Measurements from ENCODE around the gene SORCS2. TPM values are rescaled to one million over a fixed set of nuclear protein-coding genes. Genes with fewer than 3 reads are reported as not detected.

Gene SORCS2
- total RNA-seq, 4 donors from 2014 or later: 2.0 to 7.4 (median 3.6) TPM

- peaks cover 0 to 67% (median 10%) of the 10 kb centered on the region in 3 donors for H3K4me1 ChIP-seq
- no peaks in the 10 kb centered on the region for H3K36me3 ChIP-seq
- H3K27ac ChIP-seq: no peak overlapping the region
- no peak for ATAC-seq
- 100% methylated on average over 3 of the region's 11 CpGs; no CpG with 5 or more reads in 1 of the 2 donors for WGBS, 2 donors (ENCODE audit: low coverage in 1 of 2)
- H3K9me3 ChIP-seq: no peaks in the 10 kb centered on the region
- TF ChIP-seq POLR2AphosphoS5 (IDR thresholded peaks at IDR 0.05) (no peak), POLR2A (IDR thresholded peaks at IDR 0.05) (no peak)
- H3K4me3 ChIP-seq: no peak overlapping the region
- no peaks in the 10 kb centered on the region for H3K27me3 ChIP-seq
Measured at GRCh38 chr4:7331682-7332000, 139.3 kb downstream of the SORCS2 start.

- ATAC-seq: no peak
- 70 to 100% methylated on average over 1 to 3 of the region's 15 CpGs for WGBS, 2 donors (ENCODE audit: low coverage in 1 of 2)
- Histone ChIP-seq H3K4me3 (no peak overlapping the region), H3K27ac (no peak overlapping the region), H3K9me3 (no peaks in the 10 kb centered on the region), H3K27me3 (no peaks in the 10 kb centered on the region), H3K36me3 (no peaks in the 10 kb centered on the region), H3K4me1 (peaks cover 0 to 59% (median 10%) of the 10 kb centered on the region in 3 donors)
- TF ChIP-seq EP300 (IDR thresholded peaks at IDR 0.05) (no peak), POLR2AphosphoS5 (IDR thresholded peaks at IDR 0.05) (no peak)
Measured at GRCh38 chr4:7332216-7333023, 140.1 kb downstream of the SORCS2 start.

GRCh38 chr4:7333024-7333780, 140.9 kb downstream of the SORCS2 start:
- 77 to 88% methylated on average over 3 to 4 of the region's 16 CpGs for WGBS, 2 donors (ENCODE audit: low coverage in 1 of 2)
- no peak for TF ChIP-seq EP300 (IDR thresholded peaks at IDR 0.05)
- no peak for TF ChIP-seq CTCF (IDR thresholded peaks at IDR 0.05)
- TF ChIP-seq POLR2A (IDR thresholded peaks at IDR 0.05): no peak
- no peak for TF ChIP-seq POLR2AphosphoS5 (IDR thresholded peaks at IDR 0.05)

GRCh38 chr4:7333801-7334421, 141.6 kb downstream of the SORCS2 start:
- H3K4me1 ChIP-seq: peaks cover 0 to 47% (median 8%) of the 10 kb centered on the region in 3 donors
- TF ChIP-seq CTCF (IDR thresholded peaks at IDR 0.05) (no peak), EP300 (IDR thresholded peaks at IDR 0.05) (no peak), POLR2A (IDR thresholded peaks at IDR 0.05) (no peak)
- H3K9me3 ChIP-seq: no peaks in the 10 kb centered on the region
- no peaks in the 10 kb centered on the region for H3K27me3 ChIP-seq
- ATAC-seq: no peak
- 90% methylated on average over 6 of the region's 16 CpGs; no CpG with 5 or more reads in 1 of the 2 donors for WGBS, 2 donors (ENCODE audit: low coverage in 1 of 2)
- H3K36me3 ChIP-seq: no peaks in the 10 kb centered on the region
- no peak overlapping the region for H3K4me3 ChIP-seq
- no peak overlapping the region for H3K27ac ChIP-seq

More at GRCh38 chr4:7333024-7333780, 140.9 kb downstream of the SORCS2 start:
- Histone ChIP-seq H3K9me3 (no peaks in the 10 kb centered on the region), H3K27ac (no peak overlapping the region), H3K36me3 (no peaks in the 10 kb centered on the region), H3K4me1 (peaks cover 0 to 55% (median 10%) of the 10 kb centered on the region in 3 donors), H3K4me3 (no peak overlapping the region), H3K27me3 (no peaks in the 10 kb centered on the region)
- no peak for ATAC-seq

GRCh38 chr4:7334521-7335275, 142.4 kb downstream of the SORCS2 start:
- peak overlapping the region in 1 of 4 donors; percentile 17 for H3K27ac ChIP-seq
- no peak for ATAC-seq

More at GRCh38 chr4:7334521-7335275, 142.4 kb downstream of the SORCS2 start:
- no peaks in the 10 kb centered on the region for H3K36me3 ChIP-seq
- no peak overlapping the region for H3K4me3 ChIP-seq
- peaks cover 0 to 40% (median 4%) of the 10 kb centered on the region in 3 donors for H3K4me1 ChIP-seq
- 71 to 92% methylated on average over 11 to 13 of the region's 17 CpGs for WGBS, 2 donors (ENCODE audit: low coverage in 1 of 2)
- H3K27me3 ChIP-seq: no peaks in the 10 kb centered on the region
- H3K9me3 ChIP-seq: no peaks in the 10 kb centered on the region
- no peak for TF ChIP-seq EP300 (IDR thresholded peaks at IDR 0.05)
